GM15510 (cell line): ENCODE data around the gene BNC2.

Source experiments
- POLR2A ChIP-seq: IDR thresholded peaks from 3 replicates; pipeline ENCODE4 v1.6.1; 2011; ENCODE audit warnings: borderline replicate concordance; ENCODE audit not compliant: insufficient read length; ENCODE audit errors: extremely low read depth

BNC2 gene

GRCh38 chr9:16832101-16832500 lies 38.4 kb downstream of the BNC2 start:
- no peak for TF ChIP-seq POLR2A

- no peak for TF ChIP-seq POLR2A
Measured at GRCh38 chr9:16830806-16831205, 39.7 kb downstream of the BNC2 start.

- no peak for TF ChIP-seq POLR2A
Measured at GRCh38 chr9:16828340-16829281, 41.9 kb downstream of the BNC2 start.

GRCh38 chr9:16825971-16826625 lies 44.4 kb downstream of the BNC2 start:
- TF ChIP-seq POLR2A = no peak

GRCh38 chr9:16825331-16825725 lies 45.1 kb downstream of the BNC2 start:
- no peak for TF ChIP-seq POLR2A

GRCh38 chr9:16824545-16825330 lies 45.7 kb downstream of the BNC2 start:
- no peak for TF ChIP-seq POLR2A

GRCh38 chr9:16823906-16824305 lies 46.6 kb downstream of the BNC2 start:
- TF ChIP-seq POLR2A = no peak

- TF ChIP-seq POLR2A = no peak
Measured at GRCh38 chr9:16821344-16821743, 49.1 kb downstream of the BNC2 start.

- no peak for TF ChIP-seq POLR2A
Measured at GRCh38 chr9:16817514-16817913, 53.0 kb downstream of the BNC2 start.

GRCh38 chr9:16817002-16817401 lies 53.5 kb downstream of the BNC2 start:
- no peak for TF ChIP-seq POLR2A

- no peak for TF ChIP-seq POLR2A
Measured at GRCh38 chr9:16816011-16816410, 54.5 kb downstream of the BNC2 start.

GRCh38 chr9:16815079-16815478 lies 55.4 kb downstream of the BNC2 start:
- no peak for TF ChIP-seq POLR2A

GRCh38 chr9:16813838-16814237 lies 56.6 kb downstream of the BNC2 start:
- TF ChIP-seq POLR2A = no peak

- no peak for TF ChIP-seq POLR2A
Measured at GRCh38 chr9:16811987-16812685, 58.3 kb downstream of the BNC2 start.
